Adrenal gland (tissue), 12 donors: ENCODE measurements around the gene NUSAP1. TPM values are rescaled to one million over a fixed set of nuclear protein-coding genes. Genes with fewer than 3 reads are reported as not detected.
"Not testable (repeated sequence)": the region's sequence is repeated elsewhere in the genome, so short reads cannot be mapped to it uniquely, and the experiment has no call there.

ENCODE experiments used
- DNase-seq, 7 donors: peaks; one replicate each; pipeline ENCODE4 v3.0.0-alpha.2; 2019 to 2020
- H3K27ac ChIP-seq, 5 donors: fragments of 200-600 bp; sonication (generic) in 4 of 5; 1 replicate in 3 of 5; 2 replicates in 2 of 5; pipeline versions ENCODE4 v1.5.1 to v1.8.0; 2016 to 2020; ENCODE audit warnings: mild to moderate bottlenecking in 1 of 5
- H3K27me3 ChIP-seq: fragments of 200-600 bp; 2 replicates; pipeline ENCODE4 v1.8.0; 2021
- H3K36me3 ChIP-seq, 2 donors: fragments of 200-600 bp; replicated peaks in 1 of 2; 1 replicate in 1 of 2; 2 replicates in 1 of 2; pipeline versions ENCODE4 v1.5.1 to v1.8.0; 2018 to 2022
- H3K4me1 ChIP-seq, 2 donors: fragments of 200-600 bp; replicated peaks in 1 of 2; 1 replicate in 1 of 2; 2 replicates in 1 of 2; pipeline versions ENCODE4 v1.5.1 to v1.8.0; 2018 to 2021
- H3K4me3 ChIP-seq, 4 donors: fragments of 200-600 bp; sonication (generic) in 3 of 4; one replicate each; pipeline ENCODE4 v1.5.1; 2016 to 2018
- H3K9me3 ChIP-seq, 3 donors: fragments of 200-600 bp; sonication (generic) in 1 of 3; replicated peaks in 1 of 3; 1 replicate in 2 of 3; 2 replicates in 1 of 3; pipeline versions ENCODE4 v1.5.1 to v1.8.0; 2016 to 2021
- POLR2A ChIP-seq, 2 donors: fragments of 450-650 bp; IDR thresholded peaks; one replicate each; pipeline ENCODE4 v1.6.1; 2017; ENCODE audit warnings: antibody characterized with exemption in 2 of 2, mild to moderate bottlenecking in 2 of 2, moderate library complexity in 1 of 2
- WGBS, 4 donors: extraction: QIAGEN DNeasy Blood & Tissue Kit in 2 of 4; methylation state at CpG; one replicate each; pipeline versions ENCODE4 v1.1.5 to v1.1.7; 2013 to 2017; 5-methylcytosine and 5-hydroxymethylcytosine counted together
- intact Hi-C, 2 donors: fragments of 100-400 bp; cut with DNase I; formaldehyde crosslinking; loops; one replicate each; pipeline versions ENCODE4 v1.14.1 to v1.15.0; 2022 to 2023
- polyA plus RNA-seq, 3 donors: library from polyadenylated mRNA; stranded (reverse); fragments of 200-250 nt in 2 of 3; fragments of 350-450 nt in 1 of 3; fragmentation: Illumina TruSeq in 1 of 3; extraction: RNeasy Lipid Tissue Mini Kit (QIAGEN cat#74804) in 1 of 3; gene quantifications; one replicate each; pipeline ENCODE4 v1.2.3, GENCODE V29; 2013 to 2014
- total RNA-seq, 9 donors: library from RNA; depleted of rRNA in 4 of 9; stranded (reverse); fragments of >200 nt in 4 of 9; fragments of 120-200 nt in 1 of 9; fragmentation: NEBNext Ultra II Directional in 1 of 9; extraction: Animal tissue kit (Norgen Biotek cat#: 25700) in 1 of 9; gene quantifications; one replicate each; pipeline versions ENCODE4 v1.1.0 to v1.2.4, GENCODE V29; 2013 to 2023
- TF ChIP-seq, protein P1 (sequence below), 6 experiments: fragments of 450-650 bp in 4 of 6; fragments of 200-600 bp in 2 of 6; sonication (generic) in 1 of 6; IDR thresholded peaks; 1 replicate in 5 of 6; 2 replicates in 1 of 6; pipeline versions ENCODE4 v1.5.1 to v1.8.0; 2016 to 2021; ENCODE audit warnings: antibody characterized with exemption in 6 of 6, mild to moderate bottlenecking in 2 of 6, moderate library complexity in 1 of 6
- donor health status: healthy with polysubstance abuse.
- donor health status: Bipolar disorder and iron deficiency.
- donor health status: DM: yes; HTN: yes; CAD: no.
- donor health status: DM: no; HTN: no; CAD: no.
- donor health status: DM: no; HTN: no; CAD: no.
- donor health status: DM: yes; HTN: yes; CAD: no.

NUSAP1 gene
- total and polyA plus RNA-seq, 12 donors = 6.5 to 74.3 (median 22.4) TPM

DNA sequence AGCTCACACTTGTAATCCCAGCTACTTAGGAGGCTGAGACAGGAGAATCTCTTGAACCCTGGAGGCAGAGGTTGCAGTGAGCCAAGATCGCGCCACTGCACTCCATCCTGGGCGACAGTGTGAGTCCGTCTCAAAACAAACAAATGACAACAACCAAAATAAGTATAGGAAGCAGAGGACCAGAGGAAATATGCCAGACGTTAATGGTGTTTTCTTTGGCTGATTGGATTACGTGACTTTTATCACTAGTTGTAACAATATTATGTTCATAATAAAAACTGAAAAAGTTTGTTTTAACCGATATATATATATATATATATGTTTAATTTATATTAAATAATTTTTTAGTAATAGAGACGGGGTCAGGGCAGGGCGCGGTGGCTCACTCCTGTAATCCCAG, 21.7 kb downstream of the NUSAP1 start:
- H3K27me3 ChIP-seq = no peaks in the 10 kb centered on the region
- no peak overlapping the region for H3K27ac ChIP-seq
- TF ChIP-seq, protein P1, sequence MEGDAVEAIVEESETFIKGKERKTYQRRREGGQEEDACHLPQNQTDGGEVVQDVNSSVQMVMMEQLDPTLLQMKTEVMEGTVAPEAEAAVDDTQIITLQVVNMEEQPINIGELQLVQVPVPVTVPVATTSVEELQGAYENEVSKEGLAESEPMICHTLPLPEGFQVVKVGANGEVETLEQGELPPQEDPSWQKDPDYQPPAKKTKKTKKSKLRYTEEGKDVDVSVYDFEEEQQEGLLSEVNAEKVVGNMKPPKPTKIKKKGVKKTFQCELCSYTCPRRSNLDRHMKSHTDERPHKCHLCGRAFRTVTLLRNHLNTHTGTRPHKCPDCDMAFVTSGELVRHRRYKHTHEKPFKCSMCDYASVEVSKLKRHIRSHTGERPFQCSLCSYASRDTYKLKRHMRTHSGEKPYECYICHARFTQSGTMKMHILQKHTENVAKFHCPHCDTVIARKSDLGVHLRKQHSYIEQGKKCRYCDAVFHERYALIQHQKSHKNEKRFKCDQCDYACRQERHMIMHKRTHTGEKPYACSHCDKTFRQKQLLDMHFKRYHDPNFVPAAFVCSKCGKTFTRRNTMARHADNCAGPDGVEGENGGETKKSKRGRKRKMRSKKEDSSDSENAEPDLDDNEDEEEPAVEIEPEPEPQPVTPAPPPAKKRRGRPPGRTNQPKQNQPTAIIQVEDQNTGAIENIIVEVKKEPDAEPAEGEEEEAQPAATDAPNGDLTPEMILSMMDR (IDR thresholded peaks at IDR 0.05) = no peak
- no peak for TF ChIP-seq POLR2A (IDR thresholded peaks at IDR 0.05)
- no peak for DNase-seq
- intact Hi-C loops = no loop called here
- WGBS, 4 donors = 83 to 90% (median 89%) methylated on average over 10 of the region's 10 CpGs
- peaks cover 19 to 24% of the 10 kb centered on the region in 2 donors for H3K4me1 ChIP-seq
- no peak overlapping the region for H3K4me3 ChIP-seq
- no peaks in the 10 kb centered on the region for H3K36me3 ChIP-seq
- no peaks in the 10 kb centered on the region for H3K9me3 ChIP-seq

DNA sequence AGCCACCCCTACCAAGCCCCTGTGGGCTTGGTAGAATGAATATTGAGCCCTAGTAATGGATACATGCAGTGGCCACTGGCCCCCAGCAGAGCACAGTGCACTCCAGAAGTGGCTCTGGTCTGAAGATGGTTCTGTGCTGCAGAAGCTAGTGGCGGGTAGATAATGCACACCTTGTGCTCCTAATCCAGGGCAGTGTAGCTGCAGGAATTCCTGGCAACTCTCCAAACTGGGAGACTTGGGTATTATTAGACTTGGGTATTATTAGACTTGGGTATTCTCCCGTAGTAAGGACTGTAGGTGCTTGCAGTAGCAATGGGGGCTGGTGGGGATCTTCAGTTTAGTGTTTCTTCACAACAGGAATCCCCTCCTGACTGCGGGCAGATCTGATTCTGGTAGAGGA, 34.7 kb downstream of the NUSAP1 start:
- Histone ChIP-seq H3K4me3 (no peak overlapping the region), H3K36me3 (no peaks in the 10 kb centered on the region), H3K4me1 (no peaks in the 10 kb centered on the region), H3K27me3 (no peaks in the 10 kb centered on the region), H3K9me3 (no peaks in the 10 kb centered on the region), H3K27ac (no peak overlapping the region)
- 92 to 97% (median 94%) methylated on average over 2 to 3 of the region's 3 CpGs for WGBS, 4 donors
- TF ChIP-seq POLR2A (IDR thresholded peaks at IDR 0.05) = no peak
- TF ChIP-seq, protein P1 (IDR thresholded peaks at IDR 0.05) = no peak
- DNase-seq = no peak
- intact Hi-C loops = no loop called here

DNA sequence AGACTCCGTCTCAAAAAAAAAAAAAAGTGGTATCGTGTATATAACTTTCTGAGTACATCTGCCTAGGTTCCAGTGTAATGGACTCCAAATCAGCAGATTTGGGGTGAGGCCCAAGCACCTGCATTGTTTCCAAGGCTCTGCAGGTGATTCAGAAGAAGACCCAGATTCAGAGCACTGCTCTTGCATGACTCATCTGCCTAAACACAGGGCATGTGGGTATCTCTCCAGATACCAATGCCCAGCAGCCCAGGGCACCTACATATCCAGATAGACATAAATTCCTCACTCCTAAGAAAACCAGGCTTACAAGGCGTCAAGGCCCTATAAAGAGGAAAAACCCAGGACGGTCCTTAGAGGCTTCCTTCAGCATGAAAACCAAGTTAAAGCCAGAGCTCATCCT, 45.3 kb downstream of the NUSAP1 start:
- Histone ChIP-seq H3K27ac (no peak overlapping the region), H3K27me3 (no peaks in the 10 kb centered on the region), H3K4me1 (no peaks in the 10 kb centered on the region), H3K9me3 (no peaks in the 10 kb centered on the region), H3K36me3 (peaks cover 0 to 7% of the 10 kb centered on the region in 2 donors), H3K4me3 (no peak overlapping the region)
- 93 to 100% (median 96%) methylated on average over 4 of the region's 4 CpGs for WGBS, 4 donors
- no peak for TF ChIP-seq POLR2A (IDR thresholded peaks at IDR 0.05)
- intact Hi-C loops = no loop called here
- peak in 1 of 7 donors; percentile 12 for DNase-seq

DNA sequence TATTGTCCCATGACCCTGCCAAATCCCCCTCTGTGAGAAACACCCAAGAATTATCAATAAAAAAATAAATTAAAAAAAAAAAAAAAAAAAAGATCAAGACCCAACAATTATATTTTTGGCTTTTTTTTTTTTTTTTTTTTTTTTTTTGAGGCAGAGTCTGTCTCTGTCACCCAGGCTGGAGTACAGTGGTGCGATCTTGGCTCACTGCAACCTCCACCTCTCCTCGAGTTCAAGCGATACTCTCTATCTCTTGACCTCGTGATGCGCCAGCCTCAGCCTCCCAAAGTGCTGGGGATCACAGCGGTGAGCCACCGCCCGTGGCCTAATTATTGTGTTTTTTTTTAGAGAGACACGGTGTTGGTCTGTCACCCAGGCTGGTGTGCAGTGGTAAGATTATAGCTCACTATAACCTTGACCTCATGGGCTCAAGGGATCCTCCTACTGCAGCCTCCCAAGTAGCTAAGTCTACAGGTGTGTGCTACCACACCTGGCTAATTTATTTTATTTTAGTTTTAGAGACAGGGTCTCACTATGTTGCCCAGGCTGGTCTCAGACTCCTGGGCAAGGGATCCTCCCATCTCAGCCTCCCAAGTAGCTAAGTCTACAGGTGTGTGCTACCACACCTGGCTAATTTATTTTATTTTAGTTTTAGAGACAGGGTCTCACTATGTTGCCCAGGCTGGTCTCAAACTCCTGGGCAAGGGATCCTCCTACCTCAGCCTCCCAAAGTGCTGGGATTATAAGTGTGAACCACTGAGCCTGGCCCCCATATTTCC, 51.5 kb downstream of the NUSAP1 start:
- intact Hi-C loops, H3K4me3 ChIP-seq: not testable (repeated sequence)
- peak in 2 of 7 donors; percentile 19 to 27 for DNase-seq

DNA sequence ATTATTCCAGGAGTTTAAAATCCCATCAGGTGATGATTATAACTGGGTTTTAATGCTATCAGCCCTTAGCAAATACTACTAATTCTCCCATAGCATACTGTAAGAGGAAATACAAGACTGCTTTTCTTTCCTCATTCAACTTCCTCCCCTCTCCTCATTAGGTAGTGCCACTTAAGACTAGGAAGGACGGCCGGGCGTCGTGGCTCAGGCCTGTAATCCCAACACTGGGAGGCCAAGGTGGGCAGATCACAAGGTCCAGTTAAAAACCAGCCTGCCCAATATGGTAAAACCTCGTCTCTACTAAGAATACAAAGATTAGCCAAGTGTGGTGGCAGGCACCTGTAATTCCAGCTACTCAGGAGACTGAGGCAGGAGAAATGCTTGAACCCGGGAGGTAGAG, 55.0 kb downstream of the NUSAP1 start:
- no peaks in the 10 kb centered on the region for H3K4me1 ChIP-seq
- no peak for DNase-seq
- H3K27ac ChIP-seq = no peak overlapping the region
- TF ChIP-seq, protein P1 (IDR thresholded peaks at IDR 0.05) = no peak
- no peak for TF ChIP-seq POLR2A (IDR thresholded peaks at IDR 0.05)
- H3K4me3 ChIP-seq = no peak overlapping the region
- H3K9me3 ChIP-seq = no peaks in the 10 kb centered on the region
- WGBS, 4 donors = 82 to 94% (median 90%) methylated on average over 6 of the region's 6 CpGs
- peaks cover 0 to 34% of the 10 kb centered on the region in 2 donors for H3K36me3 ChIP-seq
- intact Hi-C loops = no loop called here
- no peaks in the 10 kb centered on the region for H3K27me3 ChIP-seq

More for the DNA sequence above, 51.5 kb downstream of the NUSAP1 start:
- 64 to 85% (median 70%) methylated on average over 9 of the region's 9 CpGs for WGBS, 4 donors
- not testable (repeated sequence) for H3K27ac ChIP-seq, H3K27me3 ChIP-seq, H3K9me3 ChIP-seq, H3K4me1 ChIP-seq
- peaks cover 0 to 29% of the 10 kb centered on the region in 2 donors for H3K36me3 ChIP-seq
